Activated naive CD4-positive, alpha-beta T cell treated with anti-CD3 and anti-CD28 coated beads, Interleukin-2, amount 50 U/mL, for 24 hours (primary cell): ENCODE data around the gene FASTKD2.
"Not testable (repeated sequence)": the region's sequence is repeated elsewhere in the genome, so short reads cannot be mapped to it uniquely, and the experiment has no call there.

Source experiments
- H3K27ac Mint-ChIP-seq: one replicate; pipeline ENCODE4 v1.8.0; 2021; ENCODE audit warnings: mild to moderate bottlenecking, mixed read lengths
- H3K27me3 Mint-ChIP-seq: one replicate; pipeline ENCODE4 v1.8.0; 2021; ENCODE audit warnings: mixed read lengths
- H3K36me3 Mint-ChIP-seq: one replicate; pipeline ENCODE4 v1.8.0; 2021; ENCODE audit warnings: mixed read lengths
- H3K4me1 Mint-ChIP-seq: one replicate; pipeline ENCODE4 v1.8.0; 2021; ENCODE audit warnings: mixed read lengths
- H3K4me3 Mint-ChIP-seq: one replicate; pipeline ENCODE4 v1.8.0; 2021; ENCODE audit warnings: mild to moderate bottlenecking, mixed read lengths
- H3K9me3 Mint-ChIP-seq: one replicate; pipeline ENCODE4 v1.8.0; 2021; ENCODE audit warnings: mixed read lengths

The FASTKD2 gene

DNA sequence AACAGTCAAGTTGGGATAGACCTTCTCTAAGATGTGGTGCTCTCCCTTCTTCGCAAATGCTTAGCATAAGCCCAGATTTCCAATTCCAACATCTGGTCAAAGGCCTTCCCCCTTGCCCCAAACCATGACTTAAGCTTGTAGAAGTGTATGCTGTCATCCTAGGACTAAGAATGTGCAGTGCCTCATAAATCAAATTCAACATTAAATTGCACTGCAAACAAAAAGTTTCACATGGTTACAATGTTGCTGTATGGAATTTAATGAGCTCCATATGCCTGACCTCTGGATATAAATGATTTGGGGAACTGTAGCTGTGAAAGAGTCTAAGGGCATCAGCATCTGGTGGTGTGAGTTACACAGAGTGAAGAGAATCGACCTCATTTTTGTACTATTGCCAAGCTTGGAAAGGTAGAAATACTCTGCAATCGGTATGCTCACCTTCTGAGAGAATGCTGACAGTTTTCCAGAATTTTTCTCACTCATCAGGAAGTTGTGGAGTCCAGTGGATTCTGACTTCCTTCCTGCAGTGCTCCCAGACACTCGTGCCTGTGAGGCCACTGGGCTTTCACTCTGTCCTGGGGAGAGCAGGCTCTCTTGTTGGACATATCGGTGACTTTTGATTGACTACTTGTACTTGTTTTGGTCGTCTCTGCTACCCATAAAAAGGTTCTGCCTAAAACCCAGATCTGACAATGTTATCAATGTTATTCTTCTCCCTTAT, 40.6 kb downstream of the FASTKD2 start:
- no peaks in the 10 kb centered on the region for H3K27me3 Mint-ChIP-seq
- no peak overlapping the region for H3K27ac Mint-ChIP-seq
- H3K4me3 Mint-ChIP-seq = no peak overlapping the region
- H3K9me3 Mint-ChIP-seq = no peaks in the 10 kb centered on the region
- peaks cover 1% of the 10 kb centered on the region for H3K36me3 Mint-ChIP-seq
- H3K4me1 Mint-ChIP-seq = no peaks in the 10 kb centered on the region

DNA sequence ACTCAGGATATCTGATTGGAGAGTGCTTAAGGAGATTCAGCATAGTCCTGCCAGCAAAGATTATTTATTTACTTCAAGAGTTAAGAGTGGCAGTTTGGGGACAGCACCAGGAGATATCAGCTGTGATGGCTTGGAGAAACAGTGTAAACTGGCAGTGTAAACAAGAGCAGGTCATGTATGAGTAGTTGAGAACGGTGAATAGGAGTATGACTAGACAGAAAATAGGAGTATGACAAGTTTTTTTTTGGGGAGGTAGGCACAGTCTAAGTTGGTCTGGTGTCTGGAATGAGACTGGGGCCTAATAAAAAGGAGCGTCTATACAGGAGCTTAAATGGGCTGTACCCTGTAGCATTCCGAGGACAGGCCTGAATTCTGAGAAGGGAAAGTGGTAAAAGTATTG, 42.2 kb downstream of the FASTKD2 start:
- not testable (repeated sequence) for H3K36me3 Mint-ChIP-seq, H3K27ac Mint-ChIP-seq, H3K9me3 Mint-ChIP-seq, H3K4me1 Mint-ChIP-seq, H3K4me3 Mint-ChIP-seq, H3K27me3 Mint-ChIP-seq

DNA sequence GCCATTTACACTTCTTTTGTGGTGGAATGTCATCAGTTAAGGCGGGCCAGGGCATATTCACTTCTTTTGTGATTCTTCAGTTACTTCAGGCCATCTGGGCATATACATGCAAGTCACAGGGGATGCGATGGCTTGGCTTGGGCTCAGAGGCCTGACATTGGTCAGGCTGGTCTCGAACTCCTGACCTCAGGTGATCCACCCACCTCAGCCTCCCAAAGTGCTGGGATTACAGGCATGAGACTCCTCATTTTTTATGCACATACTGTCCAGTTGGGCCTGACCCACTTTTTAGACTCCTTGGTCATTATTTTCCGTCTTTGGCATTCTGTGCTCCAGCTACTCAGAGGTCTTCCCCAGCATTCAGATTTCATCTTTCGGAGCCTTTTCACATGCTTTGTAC, 47.1 kb downstream of the FASTKD2 start:
- H3K4me1 Mint-ChIP-seq, H3K9me3 Mint-ChIP-seq, H3K27ac Mint-ChIP-seq, H3K27me3 Mint-ChIP-seq, H3K36me3 Mint-ChIP-seq, H3K4me3 Mint-ChIP-seq: not testable (repeated sequence)

DNA sequence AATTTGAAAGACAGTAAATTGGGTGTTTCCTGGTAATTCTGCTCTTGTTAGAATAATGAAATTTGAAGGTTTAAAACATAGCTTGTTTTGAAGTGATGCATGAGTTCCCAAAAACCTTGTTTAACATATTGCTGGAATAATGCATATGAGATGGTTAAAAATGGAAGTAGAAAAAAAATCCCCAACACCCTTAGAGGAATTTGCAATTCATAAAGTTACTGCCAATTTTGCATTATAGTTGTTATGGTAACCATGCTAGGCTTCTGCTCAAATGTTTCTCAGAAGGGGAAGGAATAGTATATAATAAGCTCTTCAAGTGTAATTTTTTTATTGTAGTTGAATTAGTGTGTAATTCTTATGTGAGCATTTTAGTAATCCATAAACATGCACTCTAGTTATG, 49.1 kb downstream of the FASTKD2 start:
- H3K9me3 Mint-ChIP-seq = peaks cover 7% of the 10 kb centered on the region
- H3K4me3 Mint-ChIP-seq = no peak overlapping the region
- H3K27ac Mint-ChIP-seq = no peak overlapping the region
- H3K36me3 Mint-ChIP-seq = peaks cover 7% of the 10 kb centered on the region
- no peaks in the 10 kb centered on the region for H3K27me3 Mint-ChIP-seq
- H3K4me1 Mint-ChIP-seq = no peaks in the 10 kb centered on the region

DNA sequence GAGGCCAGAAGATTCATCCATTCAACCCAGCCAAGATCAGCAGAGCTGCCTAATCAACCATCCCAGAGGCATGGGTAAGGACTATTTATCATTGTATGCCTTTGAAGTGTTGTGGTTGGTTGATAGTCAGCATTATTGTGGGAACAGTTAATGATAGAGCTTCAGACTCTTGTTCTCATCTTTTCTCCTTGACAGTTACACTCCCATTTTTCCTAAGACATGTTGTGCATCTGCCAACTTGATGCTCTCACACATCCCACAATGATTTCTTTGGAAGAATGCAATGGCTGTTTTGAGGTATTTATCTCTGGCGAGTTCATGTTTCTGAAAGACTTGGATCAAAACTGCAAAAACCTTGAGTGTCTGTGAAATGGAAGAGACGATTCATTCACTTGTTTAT, 55.4 kb downstream of the FASTKD2 start:
- H3K4me3 Mint-ChIP-seq = no peak overlapping the region
- peaks cover 2% of the 10 kb centered on the region for H3K9me3 Mint-ChIP-seq
- H3K4me1 Mint-ChIP-seq = no peaks in the 10 kb centered on the region
- peaks cover 2% of the 10 kb centered on the region for H3K36me3 Mint-ChIP-seq
- no peak overlapping the region for H3K27ac Mint-ChIP-seq
- no peaks in the 10 kb centered on the region for H3K27me3 Mint-ChIP-seq

DNA sequence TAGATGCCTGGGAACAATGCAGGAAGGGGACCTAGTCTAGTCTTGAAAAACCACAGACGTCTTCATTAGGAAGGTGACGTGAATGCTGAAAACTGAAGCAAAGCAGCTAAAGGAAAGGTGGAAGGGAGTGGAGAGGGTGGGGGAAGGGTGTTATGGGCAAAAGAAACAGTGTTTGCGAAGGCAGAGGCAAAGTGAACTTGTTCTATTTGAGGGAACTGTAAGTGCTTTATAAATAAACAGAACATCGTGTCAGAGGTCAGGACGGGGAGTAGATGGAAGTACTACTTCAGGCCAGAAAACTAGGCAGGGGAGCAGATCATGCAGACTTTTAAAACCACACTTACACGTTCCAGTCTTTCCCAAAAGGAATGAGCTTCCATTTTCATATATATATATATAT, 57.8 kb downstream of the FASTKD2 start:
- Mint-ChIP-seq H3K27ac (no peak overlapping the region), H3K9me3 (no peaks in the 10 kb centered on the region), H3K4me1 (no peaks in the 10 kb centered on the region), H3K27me3 (no peaks in the 10 kb centered on the region), H3K4me3 (no peak overlapping the region), H3K36me3 (no peaks in the 10 kb centered on the region)

DNA sequence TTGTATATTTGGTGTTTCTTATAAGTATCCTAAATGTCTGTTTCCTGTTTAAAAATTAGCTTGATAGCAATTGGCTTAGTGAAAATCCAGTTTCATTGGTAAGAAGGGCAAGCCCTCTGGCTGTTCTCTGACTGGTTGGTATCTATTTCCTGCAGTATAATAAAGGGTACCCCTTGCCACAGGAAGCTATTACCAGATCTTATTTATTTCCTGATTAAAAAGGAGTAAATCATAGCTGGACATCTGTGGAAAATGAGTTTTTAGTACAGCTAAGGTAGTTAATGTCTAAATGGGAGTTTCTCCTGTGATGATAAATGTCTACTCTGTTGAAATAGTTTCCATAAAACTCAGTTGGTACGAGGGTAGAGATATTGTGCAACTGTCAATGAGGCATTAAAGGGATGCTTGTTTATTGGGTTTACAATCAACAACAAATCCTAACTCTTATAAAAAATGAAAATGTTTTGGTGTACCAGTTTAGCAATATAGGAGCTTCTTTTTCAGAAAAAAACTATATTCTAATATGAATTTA, 58.7 kb downstream of the FASTKD2 start:
- no peaks in the 10 kb centered on the region for H3K4me1 Mint-ChIP-seq
- no peak overlapping the region for H3K27ac Mint-ChIP-seq
- H3K4me3 Mint-ChIP-seq = no peak overlapping the region
- H3K9me3 Mint-ChIP-seq = no peaks in the 10 kb centered on the region
- no peaks in the 10 kb centered on the region for H3K36me3 Mint-ChIP-seq
- H3K27me3 Mint-ChIP-seq = no peaks in the 10 kb centered on the region

DNA sequence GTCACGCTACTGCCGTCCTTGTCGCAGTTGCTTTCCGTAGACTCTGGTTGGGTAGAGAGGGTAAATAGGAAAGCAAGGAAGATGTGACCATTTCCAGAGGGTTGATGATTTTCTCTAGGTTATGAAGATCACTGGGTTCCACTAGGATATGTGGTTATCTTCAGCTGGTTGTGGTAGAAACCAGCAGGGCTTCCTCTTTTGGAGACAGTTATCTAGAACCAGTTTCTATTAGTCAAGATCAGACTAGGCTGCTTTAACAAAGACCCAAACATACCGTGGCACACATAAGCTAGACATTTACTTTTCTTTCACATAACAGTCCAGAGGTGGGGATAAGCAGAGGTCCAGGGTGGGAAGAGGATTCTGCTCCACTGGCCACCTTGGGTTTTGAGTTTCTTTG, 59.6 kb downstream of the FASTKD2 start:
- Mint-ChIP-seq H3K4me3 (no peak overlapping the region), H3K27ac (no peak overlapping the region), H3K27me3 (no peaks in the 10 kb centered on the region), H3K4me1 (no peaks in the 10 kb centered on the region), H3K9me3 (no peaks in the 10 kb centered on the region), H3K36me3 (no peaks in the 10 kb centered on the region)

DNA sequence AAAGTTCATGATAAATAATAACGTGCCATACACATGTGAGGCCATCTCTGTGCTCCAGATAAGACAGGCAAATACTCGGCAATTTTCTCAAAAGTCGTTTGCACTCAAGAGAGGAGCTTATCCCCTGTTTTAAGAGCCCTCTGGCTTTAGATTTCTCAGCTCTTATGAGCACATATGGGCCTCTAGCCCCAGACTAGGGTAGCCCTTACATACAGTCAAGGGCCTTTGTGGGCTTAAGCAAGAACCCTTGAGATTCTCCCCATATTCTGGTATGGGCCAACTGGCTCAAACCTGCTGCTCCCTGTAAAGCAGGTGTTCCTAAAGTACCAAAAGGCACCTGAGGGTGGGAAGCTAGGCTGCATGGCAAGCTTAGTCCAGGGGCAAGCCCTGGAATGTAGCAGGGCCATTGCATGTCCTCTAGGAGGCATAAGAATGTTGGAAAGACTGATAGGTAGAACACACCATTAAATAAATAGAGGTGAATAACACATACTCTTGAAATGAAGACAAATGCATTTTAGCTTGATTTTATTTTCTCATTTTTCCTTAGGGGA, 66.1 kb downstream of the FASTKD2 start:
- H3K9me3 Mint-ChIP-seq = no peaks in the 10 kb centered on the region
- no peaks in the 10 kb centered on the region for H3K4me1 Mint-ChIP-seq
- no peaks in the 10 kb centered on the region for H3K27me3 Mint-ChIP-seq
- no peak overlapping the region for H3K4me3 Mint-ChIP-seq
- peaks cover 6% of the 10 kb centered on the region for H3K36me3 Mint-ChIP-seq
- no peak overlapping the region for H3K27ac Mint-ChIP-seq

DNA sequence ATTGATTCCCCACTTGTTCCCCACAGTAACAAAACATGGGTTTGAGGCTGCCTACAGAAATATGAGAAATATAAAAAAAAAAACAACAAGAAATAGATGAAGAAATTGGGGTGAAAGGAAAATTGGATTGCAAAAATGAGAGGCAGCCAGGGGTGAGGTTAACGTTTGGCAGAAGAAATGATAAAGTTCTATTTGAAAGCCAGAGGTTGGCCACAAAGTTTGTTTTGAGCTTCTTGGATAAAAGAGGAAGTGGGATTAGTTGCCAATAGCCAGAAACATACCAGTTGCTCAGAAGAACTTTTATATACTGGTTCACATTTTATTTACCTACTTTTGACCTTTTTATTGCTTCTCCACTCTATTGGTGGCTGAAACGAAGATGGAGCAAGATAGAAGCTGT, 67.5 kb downstream of the FASTKD2 start:
- Mint-ChIP-seq H3K27ac (no peak overlapping the region), H3K9me3 (no peaks in the 10 kb centered on the region), H3K4me1 (no peaks in the 10 kb centered on the region)

DNA sequence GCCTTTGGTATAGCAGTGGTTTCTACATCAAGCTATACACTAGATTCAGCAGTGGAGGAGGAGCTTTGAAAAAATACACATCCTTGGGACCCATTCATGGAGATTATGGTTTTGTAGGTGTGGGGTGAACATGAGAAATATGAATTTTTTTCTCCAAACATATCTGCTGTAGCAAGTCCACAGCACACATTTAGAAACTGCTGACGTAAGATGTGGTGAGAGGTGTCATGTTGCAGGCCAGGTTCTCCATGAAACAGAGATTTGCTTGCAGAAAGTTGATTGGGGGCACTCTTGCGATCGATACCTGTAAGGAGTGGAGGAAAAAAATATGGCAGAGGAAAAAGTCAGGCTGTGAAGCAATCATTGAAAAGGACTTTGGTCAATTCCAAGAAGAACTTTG, 67.9 kb downstream of the FASTKD2 start:
- Mint-ChIP-seq H3K4me3 (no peak overlapping the region), H3K27me3 (no peaks in the 10 kb centered on the region), H3K9me3 (no peaks in the 10 kb centered on the region), H3K27ac (no peak overlapping the region), H3K4me1 (no peaks in the 10 kb centered on the region), H3K36me3 (peaks cover 6% of the 10 kb centered on the region)

More for the DNA sequence above, 67.5 kb downstream of the FASTKD2 start:
- Mint-ChIP-seq H3K27me3 (no peaks in the 10 kb centered on the region), H3K36me3 (peaks cover 6% of the 10 kb centered on the region), H3K4me3 (no peak overlapping the region)

DNA sequence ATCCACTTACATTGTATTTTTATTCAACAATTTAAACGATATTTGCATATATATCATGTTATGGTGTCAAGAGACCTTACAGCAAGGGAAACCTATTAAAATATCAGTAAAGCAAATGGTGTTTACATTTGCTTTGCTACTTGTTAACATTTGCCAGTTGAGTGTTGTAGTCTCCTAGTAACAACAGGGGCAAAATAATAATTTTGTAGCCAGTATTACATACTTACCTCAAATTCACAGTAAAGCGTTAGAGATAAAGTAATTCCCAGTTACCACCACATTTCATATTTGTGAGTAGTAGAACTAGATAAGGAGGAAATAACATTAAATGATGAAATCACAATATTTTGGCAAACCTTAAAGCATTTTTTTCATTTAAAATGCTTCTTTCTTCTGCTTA, 71.3 kb downstream of the FASTKD2 start:
- Mint-ChIP-seq H3K4me1 (no peaks in the 10 kb centered on the region), H3K27me3 (no peaks in the 10 kb centered on the region), H3K4me3 (no peak overlapping the region)

DNA sequence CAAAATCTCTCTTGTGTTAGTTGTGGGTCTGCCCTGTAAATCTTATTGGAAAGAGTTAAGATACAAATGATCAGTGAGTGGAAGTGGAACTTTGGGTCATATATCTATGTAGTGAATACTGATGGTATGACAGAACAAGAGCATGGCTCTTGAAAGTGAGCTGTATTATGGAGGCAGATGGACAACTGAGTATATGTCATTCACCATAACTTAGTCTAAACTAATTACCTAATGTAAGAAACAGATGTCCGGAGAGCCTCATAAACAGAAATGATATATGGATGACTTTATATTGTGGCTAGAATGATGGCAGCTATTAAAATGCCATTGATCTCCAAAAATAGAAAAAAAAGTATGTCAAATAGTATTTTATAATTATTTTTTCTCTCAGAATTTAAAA, 72.4 kb downstream of the FASTKD2 start:
- Mint-ChIP-seq H3K27ac (no peak overlapping the region), H3K36me3 (peaks cover 6% of the 10 kb centered on the region), H3K27me3 (no peaks in the 10 kb centered on the region), H3K4me3 (no peak overlapping the region), H3K9me3 (no peaks in the 10 kb centered on the region), H3K4me1 (no peaks in the 10 kb centered on the region)

More for the DNA sequence above, 71.3 kb downstream of the FASTKD2 start:
- peaks cover 6% of the 10 kb centered on the region for H3K36me3 Mint-ChIP-seq
- H3K27ac Mint-ChIP-seq = no peak overlapping the region
- H3K9me3 Mint-ChIP-seq = no peaks in the 10 kb centered on the region

DNA sequence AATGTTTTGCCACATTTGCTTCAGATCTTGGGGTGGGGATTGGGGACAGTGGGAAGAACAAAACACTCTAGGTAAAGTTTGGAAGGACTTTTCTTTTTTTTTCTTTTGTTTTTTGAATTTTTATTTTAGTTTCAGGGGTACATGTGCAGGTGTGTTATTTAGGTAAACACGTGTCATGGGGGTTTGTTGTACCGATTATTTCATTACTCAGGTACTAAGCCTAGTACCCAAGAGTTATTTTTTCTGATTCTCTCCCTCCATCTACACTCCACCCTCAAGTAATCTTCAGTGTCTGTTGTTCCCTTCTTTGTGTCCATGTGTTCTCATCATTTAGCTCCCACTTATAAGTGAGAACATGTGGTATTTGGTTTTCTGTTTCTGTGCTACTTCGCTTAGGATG, 73.3 kb downstream of the FASTKD2 start:
- Mint-ChIP-seq H3K27me3 (no peaks in the 10 kb centered on the region), H3K4me3 (no peak overlapping the region), H3K27ac (no peak overlapping the region), H3K36me3 (no peaks in the 10 kb centered on the region), H3K4me1 (no peaks in the 10 kb centered on the region), H3K9me3 (no peaks in the 10 kb centered on the region)

DNA sequence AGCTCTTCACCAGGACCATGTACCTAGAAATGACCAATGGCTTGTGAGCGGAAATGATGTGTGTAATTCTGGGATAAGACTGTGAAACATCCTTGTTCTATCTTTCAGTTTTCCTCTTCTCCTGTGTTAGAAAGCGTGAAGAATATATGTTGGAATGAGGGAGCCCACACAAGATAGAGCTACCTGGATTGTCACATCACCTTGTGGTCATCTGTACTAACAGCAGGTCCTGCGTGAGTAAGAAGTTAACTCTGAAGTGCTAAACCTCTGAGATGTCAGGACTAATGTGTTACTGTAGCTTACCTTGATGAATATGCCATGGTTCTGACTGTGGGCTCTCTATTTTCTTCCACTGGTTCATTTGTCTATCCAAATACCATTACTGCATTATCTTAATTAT, 75.6 kb downstream of the FASTKD2 start:
- H3K36me3 Mint-ChIP-seq = no peaks in the 10 kb centered on the region
- H3K27me3 Mint-ChIP-seq = no peaks in the 10 kb centered on the region
- no peaks in the 10 kb centered on the region for H3K9me3 Mint-ChIP-seq
- no peak overlapping the region for H3K27ac Mint-ChIP-seq
- H3K4me1 Mint-ChIP-seq = no peaks in the 10 kb centered on the region
- H3K4me3 Mint-ChIP-seq = no peak overlapping the region
